Breast epithelium (tissue), 3 donors: ENCODE data around the gene ARRDC2.

ENCODE experiments used
- POLR2A ChIP-seq: fragments of 450-650 bp; IDR thresholded peaks from one replicate; pipeline ENCODE4 v1.6.1; 2016; ENCODE audit warnings: antibody characterized with exemption, mild to moderate bottlenecking, moderate library complexity
- POLR2AphosphoS5 ChIP-seq, 3 donors: sonication (generic); formaldehyde crosslinking; IDR thresholded peaks; one replicate each; pipeline ENCODE4 v1.6.1; 2017; ENCODE audit warnings: antibody characterized with exemption in 3 of 3
- TF ChIP-seq, protein P1 (sequence below), 3 donors: fragments of 450-650 bp; IDR thresholded peaks; one replicate each; pipeline ENCODE4 v1.5.1; 2016 to 2017; ENCODE audit warnings: antibody characterized with exemption in 3 of 3, mild to moderate bottlenecking in 3 of 3, moderate library complexity in 3 of 3

DNA sequence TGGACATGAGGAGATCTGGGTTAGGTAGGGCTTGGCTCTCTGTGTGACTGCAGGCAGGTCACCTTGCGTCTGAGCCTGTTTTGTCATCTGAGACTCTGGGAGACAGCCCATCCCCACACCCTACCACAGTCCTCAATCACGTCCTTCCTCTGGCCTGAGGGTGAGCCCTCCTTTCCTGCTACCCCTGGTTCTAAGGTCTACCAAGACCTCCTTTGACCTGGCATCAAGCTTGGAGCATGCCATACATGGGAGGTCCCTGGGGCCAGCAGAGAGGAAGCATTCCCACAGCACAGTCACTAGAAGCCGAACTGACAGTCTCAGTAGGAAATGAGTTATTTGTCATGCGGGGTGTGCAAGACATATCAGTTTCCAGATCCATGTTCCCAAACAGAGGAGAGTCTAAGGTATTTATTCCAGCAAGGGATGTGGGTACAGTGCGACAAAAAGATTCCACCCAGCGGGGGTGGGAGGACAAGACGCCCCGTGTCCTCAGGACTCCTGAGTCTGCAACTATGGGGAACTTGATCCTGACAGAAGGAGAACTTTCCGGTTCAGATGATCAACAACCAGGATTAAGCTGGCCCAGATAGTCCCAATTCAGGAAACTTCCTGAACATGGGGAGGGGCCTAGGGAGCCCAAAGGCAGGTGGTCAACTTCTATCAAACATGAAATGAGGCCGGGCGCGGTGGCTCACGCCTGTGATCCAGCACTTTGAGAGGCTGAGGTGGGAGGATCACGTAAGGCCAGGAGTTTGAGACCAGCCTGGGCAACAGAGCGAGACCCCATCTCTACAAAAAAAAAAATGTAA, 9.5 kb downstream of the ARRDC2 start:
- TF ChIP-seq, protein P1, sequence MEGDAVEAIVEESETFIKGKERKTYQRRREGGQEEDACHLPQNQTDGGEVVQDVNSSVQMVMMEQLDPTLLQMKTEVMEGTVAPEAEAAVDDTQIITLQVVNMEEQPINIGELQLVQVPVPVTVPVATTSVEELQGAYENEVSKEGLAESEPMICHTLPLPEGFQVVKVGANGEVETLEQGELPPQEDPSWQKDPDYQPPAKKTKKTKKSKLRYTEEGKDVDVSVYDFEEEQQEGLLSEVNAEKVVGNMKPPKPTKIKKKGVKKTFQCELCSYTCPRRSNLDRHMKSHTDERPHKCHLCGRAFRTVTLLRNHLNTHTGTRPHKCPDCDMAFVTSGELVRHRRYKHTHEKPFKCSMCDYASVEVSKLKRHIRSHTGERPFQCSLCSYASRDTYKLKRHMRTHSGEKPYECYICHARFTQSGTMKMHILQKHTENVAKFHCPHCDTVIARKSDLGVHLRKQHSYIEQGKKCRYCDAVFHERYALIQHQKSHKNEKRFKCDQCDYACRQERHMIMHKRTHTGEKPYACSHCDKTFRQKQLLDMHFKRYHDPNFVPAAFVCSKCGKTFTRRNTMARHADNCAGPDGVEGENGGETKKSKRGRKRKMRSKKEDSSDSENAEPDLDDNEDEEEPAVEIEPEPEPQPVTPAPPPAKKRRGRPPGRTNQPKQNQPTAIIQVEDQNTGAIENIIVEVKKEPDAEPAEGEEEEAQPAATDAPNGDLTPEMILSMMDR (IDR thresholded peaks at IDR 0.05), result no peak
- TF ChIP-seq POLR2A (no peak), POLR2AphosphoS5 (IDR thresholded peaks at IDR 0.05) (peak in 1 of 3 donors; percentile 52)
